Measurements from ENCODE around the gene NUBPL.

The NUBPL gene

GRCh38 chr14:31559939-31560338 lies 1.3 kb upstream of the NUBPL start:
- in situ Hi-C loops (cut with MboI; ENCODE audit: low sequenced_read_pairs): no loop called here
- H3K4me1 ChIP-seq: peaks cover 12% of the 10 kb centered on the region
- no peaks in the 10 kb centered on the region for H3K27me3 ChIP-seq (ENCODE audit: low read depth)
- H3K36me3 ChIP-seq (replicated peaks): no peaks in the 10 kb centered on the region
- no peak for DNase-seq (ENCODE audit: low spot score in 2 of 2)
- H3K4me3 ChIP-seq: no peak overlapping the region
- H3K9me3 ChIP-seq: 0 out of 2 replicates have a peak, but pooled peaks cover 2% of the 10 kb centered on the region

- H3K9me3 ChIP-seq: 0 out of 2 replicates have a peak, but pooled peaks cover 2% of the 10 kb centered on the region
Measured at GRCh38 chr14:31560759-31561154, 447 bp upstream of the NUBPL start.

GRCh38 chr14:31564194-31564593 lies 3.0 kb downstream of the NUBPL start:
- Histone ChIP-seq H3K9me3 (0 out of 2 replicates have a peak, but pooled peaks cover 2% of the 10 kb centered on the region), H3K27me3 (ENCODE audit: low read depth) (no peaks in the 10 kb centered on the region), H3K4me1 (peaks cover 12% of the 10 kb centered on the region), H3K36me3 (replicated peaks) (no peaks in the 10 kb centered on the region; the same call in none of the 2 replicates), H3K4me3 (no peak overlapping the region)
- in situ Hi-C loops (cut with MboI; ENCODE audit: low sequenced_read_pairs): no loop called here
- DNase-seq (ENCODE audit: low spot score in 2 of 2): no peak

More at GRCh38 chr14:31560759-31561154, 447 bp upstream of the NUBPL start:
- no peaks in the 10 kb centered on the region for H3K36me3 ChIP-seq (replicated peaks)
- no peaks in the 10 kb centered on the region for H3K27me3 ChIP-seq (ENCODE audit: low read depth)
- H3K4me1 ChIP-seq: peaks cover 12% of the 10 kb centered on the region
- in situ Hi-C loops (cut with MboI; ENCODE audit: low sequenced_read_pairs): no loop called here
- no peak for DNase-seq (ENCODE audit: low spot score in 2 of 2)
- H3K4me3 ChIP-seq: peak overlapping the region; percentile 91

- H3K4me3 ChIP-seq: no peak overlapping the region
- H3K36me3 ChIP-seq (replicated peaks): no peaks in the 10 kb centered on the region; the same call in none of the 2 replicates
- H3K9me3 ChIP-seq: no peaks in the 10 kb centered on the region
- in situ Hi-C loops (cut with MboI; ENCODE audit: low sequenced_read_pairs): no loop called here
- H3K4me1 ChIP-seq: peaks cover 12% of the 10 kb centered on the region
- no peaks in the 10 kb centered on the region for H3K27me3 ChIP-seq (ENCODE audit: low read depth)
- no peak for DNase-seq (ENCODE audit: low spot score in 2 of 2)
Measured at GRCh38 chr14:31566456-31566855, 5.3 kb downstream of the NUBPL start.

- Histone ChIP-seq H3K27me3 (ENCODE audit: low read depth) (no peaks in the 10 kb centered on the region), H3K36me3 (replicated peaks) (no peaks in the 10 kb centered on the region; the same call in none of the 2 replicates), H3K9me3 (no peaks in the 10 kb centered on the region), H3K4me1 (peaks cover 12% of the 10 kb centered on the region), H3K4me3 (no peak overlapping the region)
- in situ Hi-C loops (cut with MboI; ENCODE audit: low sequenced_read_pairs): no loop called here
- no peak for DNase-seq (ENCODE audit: low spot score in 2 of 2)
Measured at GRCh38 chr14:31567655-31568054, 6.5 kb downstream of the NUBPL start.

GRCh38 chr14:31568161-31568560 lies 7.0 kb downstream of the NUBPL start:
- Histone ChIP-seq H3K4me1 (peaks cover 8% of the 10 kb centered on the region), H3K27me3 (ENCODE audit: low read depth) (no peaks in the 10 kb centered on the region), H3K4me3 (no peak overlapping the region), H3K36me3 (replicated peaks) (no peaks in the 10 kb centered on the region; the same call in none of the 2 replicates), H3K9me3 (no peaks in the 10 kb centered on the region)
- DNase-seq (ENCODE audit: low spot score in 2 of 2): no peak
- in situ Hi-C loops (cut with MboI; ENCODE audit: low sequenced_read_pairs): no loop called here

- Histone ChIP-seq H3K4me3 (no peak overlapping the region), H3K4me1 (peaks cover 5% of the 10 kb centered on the region), H3K27me3 (ENCODE audit: low read depth) (no peaks in the 10 kb centered on the region), H3K36me3 (replicated peaks) (no peaks in the 10 kb centered on the region; the same call in none of the 2 replicates), H3K9me3 (no peaks in the 10 kb centered on the region)
- DNase-seq (ENCODE audit: low spot score in 2 of 2): no peak
- in situ Hi-C loops (cut with MboI; ENCODE audit: low sequenced_read_pairs): no loop called here
Measured at GRCh38 chr14:31568671-31569070, 7.5 kb downstream of the NUBPL start.

GRCh38 chr14:31572955-31573354 lies 11.8 kb downstream of the NUBPL start:
- H3K36me3 ChIP-seq (replicated peaks): no peaks in the 10 kb centered on the region; the same call in 1 of the 2 replicates
- H3K9me3 ChIP-seq: no peaks in the 10 kb centered on the region
- H3K27me3 ChIP-seq (ENCODE audit: low read depth): no peaks in the 10 kb centered on the region
- no peaks in the 10 kb centered on the region for H3K4me1 ChIP-seq
- H3K4me3 ChIP-seq: no peak overlapping the region
- DNase-seq (ENCODE audit: low spot score in 2 of 2): no peak
- in situ Hi-C loops (cut with MboI; ENCODE audit: low sequenced_read_pairs): no loop called here

GRCh38 chr14:31576949-31577348 lies 15.7 kb downstream of the NUBPL start:
- H3K27me3 ChIP-seq (ENCODE audit: low read depth): no peaks in the 10 kb centered on the region
- in situ Hi-C loops (cut with MboI; ENCODE audit: low sequenced_read_pairs): no loop called here
- no peaks in the 10 kb centered on the region for H3K9me3 ChIP-seq
- H3K4me3 ChIP-seq: no peak overlapping the region
- DNase-seq (ENCODE audit: low spot score in 2 of 2): no peak
- peaks cover 3% of the 10 kb centered on the region for H3K4me1 ChIP-seq
- H3K36me3 ChIP-seq (replicated peaks): no peaks in the 10 kb centered on the region; the same call in 1 of the 2 replicates

GRCh38 chr14:31578266-31578665 lies 17.1 kb downstream of the NUBPL start:
- no peak for DNase-seq (ENCODE audit: low spot score in 2 of 2)
- no peak overlapping the region for H3K4me3 ChIP-seq
- H3K27me3 ChIP-seq (ENCODE audit: low read depth): no peaks in the 10 kb centered on the region
- H3K36me3 ChIP-seq (replicated peaks): no peaks in the 10 kb centered on the region; the same call in 1 of the 2 replicates
- peaks cover 11% of the 10 kb centered on the region for H3K4me1 ChIP-seq
- H3K9me3 ChIP-seq: no peaks in the 10 kb centered on the region
- in situ Hi-C loops (cut with MboI; ENCODE audit: low sequenced_read_pairs): no loop called here

GRCh38 chr14:31578792-31579501 lies 17.7 kb downstream of the NUBPL start:
- H3K27me3 ChIP-seq (ENCODE audit: low read depth): no peaks in the 10 kb centered on the region
- H3K9me3 ChIP-seq: no peaks in the 10 kb centered on the region
- no peak for DNase-seq (ENCODE audit: low spot score in 2 of 2)
- no peak overlapping the region for H3K4me3 ChIP-seq
- peaks cover 11% of the 10 kb centered on the region for H3K4me1 ChIP-seq
- in situ Hi-C loops (cut with MboI; ENCODE audit: low sequenced_read_pairs): no loop called here
- no peaks in the 10 kb centered on the region; the same call in 1 of the 2 replicates for H3K36me3 ChIP-seq (replicated peaks)

- no peaks in the 10 kb centered on the region for H3K9me3 ChIP-seq
- H3K4me1 ChIP-seq: peaks cover 11% of the 10 kb centered on the region
- no peaks in the 10 kb centered on the region for H3K27me3 ChIP-seq (ENCODE audit: low read depth)
- H3K4me3 ChIP-seq: no peak overlapping the region
- no peaks in the 10 kb centered on the region; the same call in 1 of the 2 replicates for H3K36me3 ChIP-seq (replicated peaks)
- DNase-seq (ENCODE audit: low spot score in 2 of 2): no peak
- in situ Hi-C loops (cut with MboI; ENCODE audit: low sequenced_read_pairs): no loop called here
Measured at GRCh38 chr14:31580234-31580633, 19.0 kb downstream of the NUBPL start.

GRCh38 chr14:31582286-31582691 lies 21.1 kb downstream of the NUBPL start:
- DNase-seq (ENCODE audit: low spot score in 2 of 2): peak; percentile 33 to 71
- in situ Hi-C loops (cut with MboI; ENCODE audit: low sequenced_read_pairs): no loop called here
- no peaks in the 10 kb centered on the region for H3K36me3 ChIP-seq (replicated peaks)
- H3K4me1 ChIP-seq: peaks cover 18% of the 10 kb centered on the region
- H3K27me3 ChIP-seq (ENCODE audit: low read depth): no peaks in the 10 kb centered on the region
- H3K4me3 ChIP-seq: no peak overlapping the region
- H3K9me3 ChIP-seq: no peaks in the 10 kb centered on the region

GRCh38 chr14:31582836-31583452 lies 21.7 kb downstream of the NUBPL start:
- H3K4me1 ChIP-seq: peaks cover 18% of the 10 kb centered on the region
- H3K27me3 ChIP-seq (ENCODE audit: low read depth): no peaks in the 10 kb centered on the region
- H3K36me3 ChIP-seq (replicated peaks): no peaks in the 10 kb centered on the region
- no peak for DNase-seq (ENCODE audit: low spot score in 2 of 2)
- no peaks in the 10 kb centered on the region for H3K9me3 ChIP-seq
- in situ Hi-C loops (cut with MboI; ENCODE audit: low sequenced_read_pairs): no loop called here
- no peak overlapping the region for H3K4me3 ChIP-seq
